Endothelial cell of hepatic sinusoid (primary cell): ENCODE results near the gene DGKZ.

Experiments
- in situ Hi-C: cut with HindIII; loops from 2 replicates; pipeline ENCODE4 v1.10.0; 2017; ENCODE audit warnings: low sequenced_read_pairs

DGKZ gene

DNA sequence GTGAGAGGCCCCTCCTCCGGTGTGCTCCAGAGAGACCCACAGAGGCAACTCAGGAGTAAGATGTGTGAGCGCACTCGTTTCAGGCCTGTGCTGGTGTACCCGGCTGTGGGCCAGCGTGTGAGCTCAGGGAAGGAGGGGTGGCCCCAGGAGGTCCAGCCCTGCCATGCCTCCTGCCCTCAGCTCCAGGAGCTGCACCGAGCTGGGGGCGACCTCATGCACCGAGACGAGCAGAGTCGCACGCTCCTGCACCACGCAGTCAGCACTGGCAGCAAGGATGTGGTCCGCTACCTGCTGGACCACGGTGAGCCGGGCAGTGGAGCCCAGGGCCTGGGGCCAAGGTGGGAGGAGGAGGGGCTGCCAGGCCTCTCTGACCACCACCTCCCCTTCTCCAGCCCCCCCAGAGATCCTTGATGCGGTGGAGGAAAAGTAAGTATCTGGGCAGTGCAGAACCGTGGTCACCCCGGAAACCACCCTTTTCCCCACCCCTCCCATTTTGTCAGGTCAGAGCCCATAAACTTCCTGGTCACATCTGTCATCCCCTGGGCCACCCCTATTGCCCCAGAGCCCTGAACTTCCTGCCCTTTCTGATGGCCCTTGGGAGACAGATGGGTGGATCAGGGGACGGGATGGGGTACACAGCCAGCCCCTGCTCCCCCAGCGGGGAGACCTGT is 31.7 kb downstream of the DGKZ start:
- in situ Hi-C loops = no loop called here

GRCh38 chr11:46379482-46380293 is 32.4 kb downstream of the DGKZ start:
- in situ Hi-C loops = loop anchor here (5.0 kb wide), 1 partner anchor 32 kb away; the partner anchor contains the start of gene DGKZ

DNA sequence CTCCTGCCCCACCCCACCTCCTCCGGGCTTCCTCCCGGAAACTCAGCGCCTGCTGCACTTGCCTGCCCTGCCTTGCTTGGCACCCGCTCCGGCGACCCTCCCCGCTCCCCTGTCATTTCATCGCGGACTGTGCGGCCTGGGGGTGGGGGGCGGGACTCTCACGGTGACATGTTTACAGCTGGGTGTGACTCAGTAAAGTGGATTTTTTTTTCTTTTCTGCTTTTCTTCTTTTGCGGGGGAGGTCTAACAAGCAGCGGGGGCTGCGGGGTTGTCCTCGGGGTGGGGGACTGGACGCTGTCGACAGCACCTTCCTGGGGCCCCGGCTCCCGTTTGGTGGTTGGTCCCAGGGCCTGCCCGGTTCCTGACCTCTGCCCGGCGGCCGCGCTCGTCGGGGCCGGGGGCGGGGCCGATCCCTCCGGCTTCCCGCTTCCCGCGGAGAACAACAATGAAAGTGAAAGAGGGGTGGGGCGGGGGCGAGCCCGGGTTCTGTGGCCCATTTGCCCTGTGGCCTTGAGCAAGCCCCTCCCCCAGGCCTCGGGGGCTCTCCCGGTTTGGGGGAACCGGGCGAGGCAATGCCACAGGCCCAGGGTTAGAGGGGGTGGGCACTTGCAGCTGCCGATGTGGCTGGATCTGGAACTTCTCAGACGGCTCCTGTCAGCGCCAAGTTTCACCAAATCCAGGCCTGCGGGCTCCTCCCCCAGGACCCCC is 33.2 kb downstream of the DGKZ start:
- in situ Hi-C loops = loop anchor here (5.0 kb wide), 1 partner anchor 33 kb away; the partner anchor contains the start of gene DGKZ

DNA sequence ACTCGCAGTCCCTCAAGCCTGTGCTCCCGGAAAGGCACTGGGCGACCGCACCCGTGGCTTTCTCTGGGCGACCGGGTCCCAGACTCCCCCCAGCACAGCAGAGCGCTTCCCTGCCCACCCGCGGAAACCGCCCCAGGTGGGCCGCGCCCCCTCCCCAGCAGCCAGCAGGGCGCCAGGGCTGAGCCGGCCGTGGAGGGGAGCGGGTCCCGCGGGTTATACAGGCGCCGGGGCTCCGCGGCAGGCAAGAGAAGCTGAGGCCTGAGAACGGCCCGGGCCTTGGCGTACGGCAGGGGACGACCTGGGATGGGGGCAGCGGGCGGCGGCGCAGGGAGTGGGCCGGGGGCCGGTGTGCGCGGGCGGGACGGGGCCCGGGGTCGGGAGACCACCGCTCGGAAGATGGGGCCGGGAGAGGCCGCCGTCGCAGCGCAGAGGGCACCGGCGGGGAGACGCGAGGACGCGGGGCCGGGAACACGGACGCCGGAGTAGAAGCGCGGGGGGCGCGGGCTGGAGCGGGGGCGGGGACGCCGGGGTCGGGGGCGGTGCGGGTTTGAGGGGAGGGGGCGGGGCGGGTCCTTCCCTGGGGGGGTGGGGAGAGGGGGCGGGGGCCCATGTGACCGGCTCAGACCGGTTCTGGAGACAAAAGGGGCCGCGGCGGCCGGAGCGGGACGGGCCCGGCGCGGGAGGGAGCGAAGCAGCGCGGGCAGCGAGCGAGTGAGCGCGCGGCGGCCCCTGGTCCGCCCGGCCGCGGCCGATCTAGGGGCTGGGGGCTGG is 34.0 kb downstream of the DGKZ start, which contains the start of gene MDK:
Gene MDK, plus strand, starts transcription at position 622 of the 771 bp plus-strand sequence. CDS start 389 bp downstream, outside the sequence.
- in situ Hi-C loops = loop anchor here (5.0 kb wide), 1 partner anchor 34 kb away; the partner anchor contains the start of gene DGKZ

DNA sequence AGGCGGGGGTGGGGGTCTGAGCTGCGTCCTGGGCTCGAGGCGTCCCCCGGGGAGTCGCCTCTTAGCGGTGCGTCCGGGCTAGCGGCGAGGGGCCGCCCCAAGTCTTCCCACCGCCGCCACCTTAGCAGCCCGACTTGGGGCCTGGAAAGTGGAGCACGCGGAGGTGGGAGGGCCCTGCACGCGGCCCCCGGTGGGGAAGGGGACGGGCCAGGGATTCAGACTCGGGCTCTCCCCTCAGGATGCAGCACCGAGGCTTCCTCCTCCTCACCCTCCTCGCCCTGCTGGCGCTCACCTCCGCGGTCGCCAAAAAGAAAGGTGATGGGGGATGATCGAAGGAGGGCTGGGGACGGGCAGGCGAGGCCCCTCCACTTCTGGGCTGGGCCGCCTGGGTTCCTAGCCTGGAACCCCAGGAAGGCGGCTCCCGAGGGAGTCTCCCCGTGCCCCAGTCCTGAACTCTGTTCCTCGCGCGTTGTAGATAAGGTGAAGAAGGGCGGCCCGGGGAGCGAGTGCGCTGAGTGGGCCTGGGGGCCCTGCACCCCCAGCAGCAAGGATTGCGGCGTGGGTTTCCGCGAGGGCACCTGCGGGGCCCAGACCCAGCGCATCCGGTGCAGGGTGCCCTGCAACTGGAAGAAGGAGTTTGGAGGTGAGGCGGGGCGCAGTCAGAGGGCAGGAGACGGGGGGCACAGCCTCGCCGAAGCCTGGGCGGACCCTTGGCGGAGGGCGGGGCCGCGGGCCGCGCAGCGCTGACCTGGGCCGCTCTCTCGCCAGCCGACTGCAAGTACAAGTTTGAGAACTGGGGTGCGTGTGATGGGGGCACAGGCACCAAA is 34.8 kb downstream of the DGKZ start:
- in situ Hi-C loops = loop anchor here (5.0 kb wide), 1 partner anchor 35 kb away; the partner anchor contains the start of gene DGKZ

GRCh38 chr11:46382646-46383403 is 35.6 kb downstream of the DGKZ start:
- in situ Hi-C loops = loop anchor here (5.0 kb wide), 1 partner anchor 36 kb away; the partner anchor contains the start of gene DGKZ

DNA sequence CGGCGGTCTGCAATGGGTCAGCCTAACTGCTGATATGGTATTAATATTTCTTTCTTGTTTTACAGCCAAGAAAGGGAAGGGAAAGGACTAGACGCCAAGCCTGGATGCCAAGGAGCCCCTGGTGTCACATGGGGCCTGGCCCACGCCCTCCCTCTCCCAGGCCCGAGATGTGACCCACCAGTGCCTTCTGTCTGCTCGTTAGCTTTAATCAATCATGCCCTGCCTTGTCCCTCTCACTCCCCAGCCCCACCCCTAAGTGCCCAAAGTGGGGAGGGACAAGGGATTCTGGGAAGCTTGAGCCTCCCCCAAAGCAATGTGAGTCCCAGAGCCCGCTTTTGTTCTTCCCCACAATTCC is 36.1 kb downstream of the DGKZ start:
- in situ Hi-C loops = loop anchor here (5.0 kb wide), 1 partner anchor 36 kb away; the partner anchor contains the start of gene DGKZ

DNA sequence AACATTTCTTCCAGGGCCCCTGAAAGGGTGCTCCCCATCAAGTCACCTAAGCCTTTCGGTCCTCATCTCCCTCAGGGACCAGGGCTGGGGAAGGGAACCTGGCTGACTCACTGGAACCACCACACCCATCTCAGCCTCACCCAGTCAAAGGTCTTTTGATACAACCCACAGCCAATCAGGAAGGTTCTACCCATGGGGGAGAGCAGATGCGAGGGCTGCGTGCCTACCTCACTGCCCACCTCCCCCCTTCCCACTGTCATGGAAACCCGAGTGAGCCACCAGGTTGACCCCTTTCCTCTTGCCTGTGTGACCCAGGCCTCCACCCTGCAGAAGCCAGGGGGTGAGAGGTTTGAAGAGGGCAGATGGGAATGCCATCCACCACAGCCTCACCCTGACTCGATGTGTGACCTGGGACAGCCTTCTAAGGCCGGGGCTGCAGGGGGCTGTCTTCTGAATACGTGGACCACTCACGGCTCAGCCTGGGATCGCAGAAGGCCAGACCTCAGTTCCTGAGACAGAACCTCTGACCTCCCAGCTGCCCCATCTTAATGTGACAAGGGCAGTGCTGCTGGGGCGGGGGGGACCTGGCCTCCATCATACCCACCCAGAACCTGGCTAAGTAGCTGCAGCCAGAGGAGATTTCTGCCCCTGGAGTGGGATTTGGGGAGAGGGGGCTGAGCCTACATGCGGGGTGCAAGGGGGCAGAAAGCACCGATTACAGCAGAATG is 36.9 kb downstream of the DGKZ start:
- in situ Hi-C loops = loop anchor here (5.0 kb wide), 1 partner anchor 37 kb away; the partner anchor contains the start of gene DGKZ

GRCh38 chr11:46385169-46386004 is 38.1 kb downstream of the DGKZ start:
- in situ Hi-C loops = no loop called here

DNA sequence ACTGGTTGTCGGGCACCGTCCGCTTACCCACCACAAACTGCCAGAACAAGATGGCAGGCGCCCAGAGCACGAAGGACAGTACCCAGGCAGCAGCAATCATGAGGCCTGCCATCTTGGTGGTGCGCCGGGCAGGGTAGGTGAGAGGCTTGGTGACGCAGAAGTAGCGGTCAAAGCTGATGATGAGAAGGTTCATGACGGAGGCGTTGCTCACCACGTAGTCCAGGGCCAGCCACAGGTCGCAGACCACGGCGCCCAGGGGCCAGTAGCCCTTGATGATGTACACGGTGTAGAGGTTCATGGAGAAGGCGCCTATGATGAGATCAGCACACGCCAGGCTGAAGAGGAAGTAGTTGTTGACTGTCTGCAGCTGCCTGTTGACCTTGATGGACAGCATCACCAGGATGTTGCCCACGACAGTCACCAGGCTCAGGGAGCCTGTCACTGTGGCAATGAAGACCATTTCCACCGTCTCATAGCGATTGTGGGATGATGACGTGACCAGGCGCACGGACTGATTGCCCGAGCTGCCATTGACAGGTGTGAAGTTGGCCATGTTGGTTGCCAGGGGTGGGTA is 38.8 kb downstream of the DGKZ start:
- in situ Hi-C loops = no loop called here

DNA sequence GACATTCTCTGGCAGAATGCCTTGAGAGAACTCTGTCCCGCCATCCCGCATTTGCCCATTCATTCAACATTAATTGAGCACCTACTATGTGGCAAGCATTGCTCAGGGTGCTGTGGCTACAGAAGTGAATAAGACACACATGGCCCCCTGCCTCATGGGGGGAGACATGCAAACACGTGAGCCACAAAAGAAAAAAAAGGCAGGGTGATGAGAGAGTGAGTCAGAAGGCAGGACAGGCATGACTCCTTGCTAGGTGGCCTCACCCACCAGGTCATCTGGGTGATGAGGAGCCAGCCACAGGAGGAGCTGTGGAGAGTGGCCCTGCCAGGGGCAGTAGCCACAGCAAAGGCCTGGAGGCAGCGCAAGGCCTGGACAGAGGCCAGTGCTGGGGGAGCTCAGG is 39.4 kb downstream of the DGKZ start:
- in situ Hi-C loops = no loop called here

GRCh38 chr11:46387456-46387855 is 40.2 kb downstream of the DGKZ start:
- in situ Hi-C loops = no loop called here

GRCh38 chr11:46387919-46388618 is 40.8 kb downstream of the DGKZ start:
- in situ Hi-C loops = no loop called here

GRCh38 chr11:46388619-46389449 is 41.6 kb downstream of the DGKZ start:
- in situ Hi-C loops = no loop called here
